GM18951 (cell line): ENCODE measurements around the gene ANGPTL2.

Source experiments
- POLR2A ChIP-seq: IDR thresholded peaks from 4 replicates; pipeline ENCODE4 v1.6.1; 2011; ENCODE audit warnings: mild to moderate bottlenecking; ENCODE audit not compliant: insufficient read length, insufficient read depth; ENCODE audit errors: extremely low read depth
- in situ Hi-C: fragments of 300-500 bp; cut with MboI; formaldehyde crosslinking; loops from one replicate; pipeline ENCODE4 v1.12.0; 2022; ENCODE audit warnings: low sequenced_read_pairs, mixed read lengths, inconsistent platforms; ENCODE audit not compliant: unreplicated experiment

The ANGPTL2 gene

DNA sequence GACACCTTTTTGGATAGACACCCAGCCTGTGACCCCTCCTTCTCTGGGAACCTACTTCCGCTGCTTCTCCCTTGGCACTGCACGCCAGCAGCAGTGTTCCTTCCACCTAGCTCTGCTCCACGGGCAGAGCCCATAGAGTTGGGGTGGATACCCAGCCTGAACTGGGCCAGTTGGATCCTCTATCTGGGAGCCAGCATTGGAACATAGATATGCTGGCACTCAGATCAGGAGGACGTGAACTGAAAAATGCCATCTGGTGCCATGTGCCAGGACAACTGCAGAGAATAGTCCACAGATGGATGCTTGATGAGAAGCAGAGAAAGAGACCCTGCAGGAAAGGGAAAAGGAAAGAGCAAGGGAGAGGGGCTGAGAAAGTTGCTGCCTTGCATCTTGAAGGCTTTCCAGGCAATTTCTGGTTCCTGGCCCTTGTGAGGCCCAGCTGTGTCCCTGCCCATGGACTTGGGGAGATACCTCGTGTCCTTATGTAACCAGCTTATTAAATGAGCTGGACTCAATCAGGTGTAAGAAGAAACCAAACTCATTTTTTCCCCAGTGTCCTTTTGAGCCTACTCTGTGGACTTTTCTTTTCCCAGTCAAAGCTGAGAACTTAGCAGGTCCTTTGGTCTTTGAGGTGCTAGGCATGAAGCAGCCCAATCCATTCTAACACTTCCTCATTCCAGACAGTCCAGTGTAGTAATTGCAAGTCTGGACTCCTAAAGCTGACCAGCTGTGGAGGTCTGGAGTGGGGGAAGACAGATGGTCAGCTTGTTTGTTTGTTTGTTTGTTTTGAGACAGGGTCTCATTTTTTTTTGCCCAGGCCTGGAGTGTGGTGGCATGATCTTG lies 39.1 kb downstream of the ANGPTL2 start:
- in situ Hi-C loops = no loop called here

DNA sequence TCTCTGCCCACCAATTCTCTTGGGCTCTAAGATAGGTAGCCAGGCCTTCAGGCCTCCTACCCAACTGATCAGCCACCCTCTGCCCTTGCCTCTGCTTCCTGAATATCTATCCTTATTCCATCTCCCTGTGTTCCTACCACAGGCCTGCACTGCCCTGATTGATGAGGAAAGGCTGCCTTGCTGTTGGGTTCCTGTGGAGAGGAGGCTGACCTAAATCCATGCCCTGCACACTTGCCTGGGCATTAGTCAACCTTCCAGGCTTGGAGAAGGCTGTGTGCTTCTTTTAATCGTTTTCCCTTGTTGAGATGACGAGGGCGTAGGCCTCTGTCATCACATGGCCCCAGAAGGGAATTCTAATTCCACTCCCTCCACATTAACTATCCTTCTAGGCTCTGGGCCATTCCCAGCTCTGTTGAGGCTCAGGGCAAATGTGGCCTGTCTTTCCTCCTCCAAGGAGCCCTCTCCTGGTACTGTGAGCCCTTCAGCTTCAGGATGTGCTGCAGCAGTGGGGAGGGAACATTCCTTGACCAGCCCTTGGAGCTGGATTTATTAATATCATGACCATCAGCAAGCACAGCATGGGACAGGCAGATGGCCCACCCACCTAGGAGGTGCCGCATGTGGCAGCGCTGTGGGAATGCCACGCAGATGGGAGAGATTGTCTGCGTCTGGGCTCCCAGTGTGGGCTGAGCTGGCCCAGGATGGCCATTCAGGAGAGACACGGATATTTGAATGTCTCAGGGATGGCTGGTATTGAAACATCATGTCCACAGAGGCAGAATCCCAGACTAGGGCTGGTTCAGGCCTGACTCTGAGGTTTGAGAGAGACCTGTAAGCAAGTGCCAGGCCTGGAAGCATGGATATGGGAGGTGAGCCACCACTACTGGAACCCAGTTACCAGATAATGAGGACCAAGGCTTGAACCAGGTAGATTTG lies 40.9 kb downstream of the ANGPTL2 start:
- in situ Hi-C loops = no loop called here
- TF ChIP-seq POLR2A = no peak

More for the DNA sequence above, 39.1 kb downstream of the ANGPTL2 start:
- no peak for TF ChIP-seq POLR2A

DNA sequence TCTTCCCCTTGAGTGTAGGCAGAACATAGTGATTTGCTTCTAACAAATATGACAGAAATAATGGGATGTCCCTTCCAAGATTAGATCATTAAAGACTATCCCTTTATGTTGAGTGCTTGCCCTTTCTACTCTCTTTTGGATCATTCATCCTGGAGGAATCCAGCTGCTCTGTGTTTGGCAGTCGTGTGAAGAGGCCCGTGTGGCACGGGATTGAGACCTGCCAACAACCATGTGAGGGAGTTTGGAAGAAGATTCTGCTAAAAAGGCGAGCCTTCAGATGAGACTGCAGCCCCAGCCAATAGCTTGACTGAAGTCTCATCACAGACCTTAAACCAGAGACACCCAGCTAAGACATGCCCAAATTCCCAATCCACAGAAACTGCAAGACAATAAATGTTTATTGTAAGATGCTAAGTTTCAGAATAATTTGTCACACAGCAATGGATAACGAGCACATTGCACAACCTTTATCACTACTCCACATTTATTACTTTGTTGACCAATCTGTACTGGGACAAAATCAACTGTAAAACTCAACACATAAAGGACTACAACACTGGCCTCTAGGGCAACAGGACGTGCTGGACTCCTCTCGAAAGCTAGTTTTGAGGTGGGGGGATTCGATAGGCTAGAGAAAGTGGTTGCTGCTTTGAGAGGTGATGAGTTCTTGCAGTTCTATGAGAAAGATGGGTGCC lies 42.8 kb downstream of the ANGPTL2 start:
- TF ChIP-seq POLR2A = no peak
- in situ Hi-C loops = no loop called here

DNA sequence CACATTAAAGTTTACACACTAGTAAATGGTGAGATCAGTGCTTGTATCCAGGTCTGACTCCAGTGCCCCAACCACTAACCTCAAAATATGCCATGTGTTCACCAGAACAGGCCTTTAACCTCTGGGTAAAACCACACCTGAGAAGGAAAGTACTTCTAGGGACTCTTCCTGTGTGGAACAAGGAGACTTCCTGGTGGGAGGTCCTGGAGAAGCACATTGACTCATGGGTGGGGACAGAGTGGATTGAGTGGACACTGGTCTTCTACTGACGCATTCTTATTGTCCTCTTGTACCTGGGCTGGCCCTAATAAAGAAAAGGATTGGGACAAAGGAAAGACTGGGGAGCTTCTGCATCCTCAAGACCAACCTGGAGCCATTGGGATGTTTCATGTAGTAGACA lies 43.4 kb downstream of the ANGPTL2 start:
- in situ Hi-C loops = no loop called here
- TF ChIP-seq POLR2A = no peak

DNA sequence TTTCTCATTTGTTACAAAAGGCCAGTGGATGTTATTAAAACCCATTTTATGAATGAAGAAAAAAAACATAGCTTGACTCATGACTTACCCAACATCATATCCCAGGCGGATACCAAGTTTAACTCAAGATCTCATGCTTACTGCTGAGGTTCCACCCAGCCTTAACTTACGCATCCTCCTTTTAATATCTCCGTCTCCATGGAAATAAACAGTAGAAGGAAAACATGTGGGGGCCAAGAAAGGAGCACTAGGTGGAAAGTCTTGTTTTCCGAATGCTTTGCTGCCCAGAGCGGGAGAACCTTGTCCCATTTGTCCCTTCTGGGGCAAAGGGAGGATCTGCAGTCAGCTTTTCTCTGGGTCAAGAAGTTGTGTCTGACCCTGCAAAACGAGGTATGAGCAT lies 44.1 kb downstream of the ANGPTL2 start:
- TF ChIP-seq POLR2A = no peak
- in situ Hi-C loops = no loop called here

DNA sequence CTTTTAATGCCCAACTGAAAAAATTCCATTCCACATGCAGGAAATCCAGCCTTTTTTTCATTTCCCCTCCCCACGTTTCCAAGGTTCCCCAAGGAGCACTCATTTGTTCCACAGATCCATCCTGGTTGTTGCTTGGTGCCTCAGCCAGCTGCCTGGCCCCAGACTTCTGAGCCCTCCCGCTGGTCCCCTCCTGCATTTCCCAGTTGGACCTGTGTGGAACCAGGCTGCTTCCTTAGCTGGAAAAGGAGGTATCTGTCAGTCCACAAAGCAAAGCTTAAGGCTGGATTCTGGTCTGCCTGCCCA lies 44.8 kb downstream of the ANGPTL2 start:
- in situ Hi-C loops = no loop called here

DNA sequence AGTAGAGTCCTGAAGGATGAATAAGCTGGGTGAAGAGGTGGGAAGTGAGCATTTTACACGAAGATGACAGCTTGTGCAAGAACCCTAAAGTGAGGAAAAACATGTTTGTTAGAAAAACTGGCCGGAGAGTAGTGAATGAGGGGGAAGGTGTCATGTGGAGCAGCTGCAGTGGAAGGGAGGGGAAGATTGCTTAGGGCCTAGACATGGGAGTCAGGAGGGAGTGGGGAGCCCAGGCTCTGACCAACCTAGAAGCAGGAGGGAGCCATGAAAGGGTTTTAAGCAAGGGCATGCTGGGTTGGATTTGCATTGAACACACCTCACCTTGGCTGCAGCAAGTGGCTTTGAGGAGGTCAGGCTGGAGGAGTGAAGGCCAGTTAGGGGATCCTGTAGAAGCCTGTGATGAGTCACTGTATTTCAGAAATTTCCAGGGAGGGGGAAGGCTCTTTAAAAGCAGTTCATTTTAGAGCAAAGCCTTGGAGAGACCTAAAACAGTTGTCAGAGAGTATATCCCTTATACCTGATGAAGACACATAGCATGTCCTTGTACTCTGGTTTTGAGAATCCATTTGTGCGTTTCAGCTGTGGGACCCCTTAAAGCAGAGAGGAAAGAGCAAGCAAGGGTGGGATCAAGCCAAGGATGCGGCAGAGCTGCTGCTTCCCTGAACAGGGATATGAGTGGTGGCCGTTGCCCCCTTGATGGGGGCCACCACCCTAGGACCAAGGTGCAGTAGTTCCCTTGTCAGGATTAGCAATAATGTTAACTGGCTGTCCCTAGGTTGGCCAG lies 45.4 kb downstream of the ANGPTL2 start:
- no peak for TF ChIP-seq POLR2A

More for the DNA sequence above, 44.8 kb downstream of the ANGPTL2 start:
- no peak for TF ChIP-seq POLR2A

DNA sequence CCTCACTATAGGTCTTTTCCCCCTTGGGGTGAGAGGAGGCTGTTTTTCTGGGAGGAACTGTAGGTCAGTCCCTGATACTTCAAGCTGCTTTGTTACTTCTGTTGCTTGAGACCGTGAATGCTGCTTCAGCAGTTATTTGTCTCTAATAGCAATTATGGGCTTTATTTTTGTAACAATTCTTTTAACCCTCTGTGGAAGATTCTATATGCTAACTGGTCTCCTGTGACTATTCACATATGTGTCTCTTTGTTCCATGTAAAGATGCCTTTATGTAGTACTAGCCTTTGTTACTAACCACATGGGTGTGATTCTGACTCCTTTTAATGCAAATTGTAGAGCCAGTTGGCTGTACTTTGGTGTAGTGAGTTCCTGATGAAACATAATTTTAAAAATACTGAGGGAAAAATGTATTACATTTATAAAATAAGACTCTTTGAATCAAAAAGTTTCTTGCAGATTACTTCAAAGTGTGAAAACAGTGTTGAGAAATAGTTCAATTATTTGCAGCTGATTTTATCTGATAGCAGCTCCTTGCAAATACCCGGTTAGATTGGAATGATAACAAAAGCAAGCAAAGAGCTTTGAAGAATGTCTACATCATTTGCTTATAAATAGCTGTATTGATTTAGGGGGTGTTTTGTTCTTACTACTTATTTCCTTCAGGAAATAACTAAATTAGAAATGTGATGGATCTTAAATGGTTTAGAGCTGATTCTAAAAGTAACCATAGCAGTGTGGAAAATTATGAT lies 46.6 kb downstream of the ANGPTL2 start:
- TF ChIP-seq POLR2A = no peak
- in situ Hi-C loops = no loop called here

More for the DNA sequence above, 45.4 kb downstream of the ANGPTL2 start:
- in situ Hi-C loops = no loop called here

DNA sequence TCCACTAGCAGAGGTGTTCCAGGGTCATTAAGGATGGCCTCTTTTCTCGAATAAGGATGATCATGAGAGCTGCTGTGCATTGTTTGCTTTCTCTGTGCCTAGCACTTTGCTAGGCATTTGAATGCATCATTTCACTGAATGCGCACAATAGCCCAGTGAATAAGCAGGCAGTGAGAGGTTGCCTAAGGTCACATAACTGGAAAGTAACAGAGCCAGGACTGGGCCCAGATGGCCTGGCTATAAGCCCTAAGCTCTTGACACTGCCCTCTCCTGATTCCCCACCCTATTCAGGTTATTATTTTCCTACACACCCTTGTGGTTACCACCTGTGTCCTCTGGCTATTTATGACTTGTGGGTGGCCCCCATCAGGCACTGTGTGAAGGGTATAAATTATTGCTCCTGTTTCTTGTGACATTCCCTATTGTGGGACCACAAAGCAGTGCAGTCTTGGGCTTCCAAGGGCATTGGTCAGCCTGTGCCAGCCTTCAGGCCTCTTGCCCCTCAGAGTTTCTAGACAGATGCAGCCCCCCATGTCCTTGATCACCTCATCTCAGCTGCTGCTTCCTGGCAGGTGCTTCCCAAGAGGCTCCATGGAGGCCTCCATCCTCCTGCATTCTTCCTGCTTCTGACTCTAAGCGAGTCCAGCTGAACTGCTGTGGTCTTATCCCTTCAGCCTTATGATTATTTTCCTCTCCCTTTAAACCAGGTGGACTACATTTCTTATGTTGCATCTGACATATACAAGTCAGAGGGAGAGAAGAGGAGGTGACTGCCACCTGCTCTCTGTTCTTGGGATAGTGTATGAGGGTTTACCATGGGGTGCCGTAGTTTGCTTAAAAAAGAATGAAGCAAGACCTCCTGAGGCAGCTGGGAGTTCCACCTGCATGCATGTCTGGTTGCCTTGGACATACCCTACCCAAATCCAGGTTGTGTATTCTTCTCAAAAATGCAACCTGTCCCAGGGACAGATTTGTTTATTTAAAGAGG lies 47.6 kb downstream of the ANGPTL2 start:
- TF ChIP-seq POLR2A = no peak
- in situ Hi-C loops = no loop called here

DNA sequence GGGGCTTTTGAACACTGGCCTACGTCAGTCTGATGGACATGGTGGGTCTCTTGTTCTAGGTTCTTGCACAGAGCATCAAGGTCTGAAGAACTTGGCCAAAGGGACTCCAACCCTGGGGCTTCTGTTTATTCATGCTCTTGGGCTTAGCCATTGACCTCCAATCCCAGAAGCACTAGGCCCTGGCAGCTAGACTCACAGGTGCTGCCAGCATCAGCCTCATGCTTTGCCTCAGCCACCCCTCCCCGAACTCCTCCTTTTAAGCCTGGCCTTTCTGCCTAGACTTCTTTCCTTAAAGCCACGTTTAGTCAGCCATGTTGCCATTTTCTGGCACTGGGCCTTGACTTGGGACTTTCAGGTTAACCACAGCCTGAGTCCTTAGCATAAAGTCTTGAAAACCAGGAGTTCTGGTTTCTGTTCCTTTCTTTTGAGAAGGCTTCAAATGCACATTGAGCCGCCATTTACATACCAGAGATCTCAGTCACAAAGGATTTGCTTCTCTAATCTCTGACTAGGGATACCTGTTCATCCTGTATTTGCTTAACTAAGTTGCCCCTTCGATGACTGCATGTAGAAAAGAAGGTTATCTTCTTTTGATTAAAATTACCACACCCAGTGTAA lies 54.7 kb downstream of the ANGPTL2 start:
- in situ Hi-C loops = no loop called here
- TF ChIP-seq POLR2A = no peak

DNA sequence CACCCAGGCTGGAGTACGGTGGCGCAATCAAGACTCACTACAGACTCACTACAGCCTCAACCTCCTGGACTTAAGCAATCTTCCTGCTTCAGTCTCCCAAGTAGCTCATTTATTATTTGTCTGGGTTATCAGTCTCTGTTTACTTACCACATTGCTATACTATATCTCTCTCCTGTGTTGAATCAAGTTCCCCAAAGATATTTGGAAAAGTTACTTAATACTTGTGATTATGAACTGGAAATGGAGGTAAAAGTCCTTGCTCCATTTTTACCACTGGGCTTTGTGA lies 55.6 kb downstream of the ANGPTL2 start:
- no peak for TF ChIP-seq POLR2A
- in situ Hi-C loops = no loop called here
